ENCODE results near the gene PHYKPL.
"Not testable (repeated sequence)": the region's sequence is repeated elsewhere in the genome, so short reads cannot be mapped to it uniquely, and the experiment has no call there.

Gene PHYKPL

DNA sequence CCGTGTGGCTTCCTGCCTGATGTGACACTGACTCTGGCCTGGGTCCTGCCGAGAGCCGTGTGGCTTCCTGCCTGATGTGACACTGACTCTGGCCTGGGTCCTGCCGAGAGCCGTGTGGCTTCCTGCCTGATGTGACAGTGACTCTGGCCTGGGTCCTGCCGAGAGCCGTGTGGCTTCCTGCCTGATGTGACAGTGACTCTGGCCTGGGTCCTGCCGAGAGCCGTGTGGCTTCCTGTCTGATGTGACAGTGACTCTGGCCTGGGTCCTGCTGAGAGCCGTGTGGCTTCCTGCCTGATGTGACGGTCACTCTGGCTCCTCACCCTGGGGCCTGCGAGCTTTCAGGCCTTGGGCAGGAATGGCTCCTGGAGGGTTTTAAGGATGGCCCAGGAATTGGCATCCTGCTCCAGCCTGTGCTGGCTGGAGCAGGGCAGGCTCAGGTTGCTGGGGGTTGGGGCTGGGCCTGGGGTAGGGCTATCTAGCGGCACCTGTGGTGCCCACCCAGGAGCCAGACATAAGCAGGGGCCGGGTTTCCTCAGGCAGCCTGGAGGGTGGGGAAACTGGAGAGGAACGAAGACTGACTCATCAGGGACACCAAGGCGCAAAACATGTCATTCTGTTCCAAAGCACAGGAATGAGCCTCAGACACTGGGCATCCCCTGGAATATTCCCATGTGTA lies 7.2 kb upstream of the PHYKPL start:
- not testable (repeated sequence) for DNase-seq (ENCODE audit: low spot score)

DNA sequence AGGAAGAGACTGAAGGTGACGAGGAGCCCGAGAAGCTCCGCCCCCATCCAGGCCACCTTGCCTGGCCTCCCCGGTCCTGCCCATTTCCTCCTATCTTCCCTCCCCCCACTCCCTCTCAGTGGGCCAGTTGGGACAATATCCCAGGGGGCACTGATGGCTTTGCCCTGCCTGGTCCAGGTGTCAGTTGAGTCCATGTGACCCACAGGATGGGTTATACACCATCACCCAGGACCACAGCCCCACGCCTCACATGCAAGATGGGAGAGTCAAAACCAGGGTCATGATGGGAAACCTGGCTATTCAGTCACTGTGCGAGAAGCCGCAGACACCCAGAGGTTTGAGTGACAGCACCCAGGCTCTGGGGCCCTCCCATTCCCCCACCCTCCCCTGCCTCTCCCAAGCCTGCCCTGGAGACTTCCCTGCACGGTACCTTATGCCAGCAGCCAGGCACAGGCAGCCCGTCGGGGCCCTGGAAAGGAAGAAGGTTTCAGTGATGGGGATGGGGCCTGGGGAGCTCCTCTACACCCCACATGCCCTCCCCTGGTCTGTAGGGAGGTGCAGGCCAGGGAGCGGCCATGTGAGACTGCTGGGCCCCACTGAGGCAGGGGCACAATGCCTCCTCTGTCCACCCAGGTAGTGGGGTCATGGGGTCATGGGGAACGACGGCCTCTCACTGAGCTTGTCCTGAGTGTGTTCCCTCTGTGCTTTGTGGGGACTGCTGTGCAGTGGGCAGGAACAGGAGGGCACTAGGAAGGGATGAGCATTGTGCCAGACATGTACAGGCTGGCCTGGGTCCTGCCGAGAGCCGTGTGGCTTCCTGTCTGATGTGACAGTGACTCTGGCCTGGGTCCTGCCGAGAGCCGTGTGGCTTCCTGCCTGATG lies 6.3 kb upstream of the PHYKPL start:
- DNase-seq (ENCODE audit: low spot score): no peak

DNA sequence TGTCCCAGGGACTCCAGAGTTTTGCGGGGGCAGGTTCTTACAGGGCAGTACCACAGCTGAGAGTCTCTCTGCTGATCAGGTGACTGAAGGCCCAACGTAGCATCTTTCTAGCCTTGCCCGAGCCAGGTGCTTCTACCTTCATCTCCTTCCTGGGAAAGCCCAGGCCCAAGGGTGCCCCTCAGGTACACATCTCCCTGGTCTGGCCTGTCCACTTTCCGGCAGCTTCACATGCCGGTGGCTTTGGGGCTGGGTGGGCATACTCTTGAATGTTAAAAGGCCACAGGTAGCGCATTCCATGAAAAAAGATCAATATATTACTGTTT lies 5.7 kb upstream of the PHYKPL start:
- DNase-seq (ENCODE audit: low spot score): no peak

DNA sequence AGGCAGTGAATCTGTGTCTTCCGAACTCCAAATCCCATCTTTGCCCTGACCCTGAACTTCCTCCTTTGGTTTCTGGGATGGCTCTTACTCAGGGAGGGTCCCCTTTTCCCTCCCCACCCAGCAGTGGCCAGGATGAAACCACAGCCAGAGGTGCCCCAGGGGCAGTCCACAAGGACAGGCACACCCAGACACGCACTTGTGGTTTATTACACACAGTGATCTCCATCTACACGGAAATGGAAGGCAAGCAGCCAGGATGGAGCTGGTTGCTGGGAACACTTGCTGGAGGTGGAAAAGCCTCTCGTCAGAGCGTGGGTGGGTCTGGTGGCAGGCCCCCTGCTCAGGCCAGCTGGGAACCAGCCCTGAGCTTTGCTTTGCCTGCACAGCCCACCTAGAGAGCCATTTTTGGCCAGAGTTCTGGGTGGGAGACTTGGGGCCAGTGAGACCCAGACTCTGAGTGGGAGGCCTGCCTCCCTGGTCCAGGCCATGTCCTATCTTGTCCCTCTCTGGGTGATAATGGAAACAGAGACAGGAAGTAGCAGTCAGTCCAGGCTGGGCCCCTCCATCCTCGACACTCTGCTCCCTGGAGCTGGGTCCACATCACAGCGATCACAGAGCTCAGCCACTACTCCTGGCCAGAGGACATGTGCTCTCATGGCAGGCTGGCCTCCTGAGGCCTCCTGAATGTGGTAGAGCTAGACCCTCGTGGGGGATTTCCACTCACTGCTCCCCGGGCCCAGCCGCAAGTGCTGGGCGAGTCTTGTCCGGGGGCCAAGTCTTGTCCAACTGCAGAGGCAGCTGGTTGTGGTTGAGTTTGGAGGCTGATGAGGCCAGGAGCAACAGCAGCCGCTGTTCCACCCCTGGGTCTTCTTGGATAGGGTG lies 5.1 kb upstream of the PHYKPL start:
- no peak for DNase-seq (ENCODE audit: low spot score)

DNA sequence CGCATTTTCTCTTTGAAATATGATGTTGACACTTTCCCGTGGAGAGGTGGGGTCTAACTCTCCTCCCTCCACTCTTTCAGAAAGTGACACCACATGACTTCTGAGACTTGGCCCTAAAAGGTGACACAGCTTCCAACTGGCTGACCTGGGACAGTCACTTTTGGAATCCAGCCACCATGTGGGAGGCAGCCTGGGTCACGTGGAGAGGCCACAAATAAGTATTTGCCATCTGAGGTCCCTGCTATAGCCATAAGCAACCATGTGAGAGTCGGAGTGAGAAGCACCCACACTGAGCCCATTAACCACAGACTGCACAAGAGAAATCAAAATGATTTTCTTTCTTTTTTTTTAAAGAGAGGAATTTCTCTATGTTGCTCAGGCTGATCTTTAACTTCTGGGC lies 4.1 kb upstream of the PHYKPL start:
- DNase-seq (ENCODE audit: low spot score): no peak

DNA sequence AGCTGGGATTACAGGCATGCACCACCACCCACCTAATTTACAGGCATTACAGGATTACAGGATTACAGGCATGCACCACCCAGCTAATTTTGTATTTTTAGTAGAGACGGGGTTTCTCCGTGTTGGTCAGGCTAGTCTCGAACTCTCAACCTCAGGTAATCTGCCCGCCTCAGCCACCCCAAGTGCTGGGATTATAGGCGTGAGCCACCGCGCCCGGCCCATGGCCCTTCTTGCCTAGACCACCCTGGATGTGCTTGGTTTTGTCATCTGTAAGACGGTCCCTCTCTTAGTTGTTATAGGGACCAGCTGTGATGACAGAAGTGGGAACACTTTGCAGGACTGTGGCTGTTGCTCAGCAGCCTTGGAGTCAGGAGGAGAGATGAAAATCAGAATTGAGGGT lies 3.5 kb upstream of the PHYKPL start:
- no peak for DNase-seq (ENCODE audit: low spot score)

DNA sequence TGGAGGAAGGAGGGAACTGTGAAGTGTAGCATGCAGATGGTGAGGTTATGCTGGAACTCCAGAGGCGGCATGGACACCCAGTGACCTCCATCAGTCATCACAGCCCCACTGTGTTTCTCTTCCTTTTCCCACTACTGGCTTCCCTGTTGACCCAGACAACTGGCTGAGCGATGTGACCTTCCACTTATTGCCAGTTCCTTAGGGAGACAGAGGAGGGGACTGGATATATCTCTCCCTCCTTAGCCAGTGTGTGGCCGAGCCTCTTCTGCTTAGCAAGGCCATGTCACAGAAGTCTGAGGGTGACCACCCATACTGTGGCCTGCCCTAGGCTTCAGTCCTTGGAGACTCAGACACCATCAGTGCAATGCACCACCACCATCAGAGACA lies 3.0 kb upstream of the PHYKPL start:
- DNase-seq (ENCODE audit: low spot score): no peak

DNA sequence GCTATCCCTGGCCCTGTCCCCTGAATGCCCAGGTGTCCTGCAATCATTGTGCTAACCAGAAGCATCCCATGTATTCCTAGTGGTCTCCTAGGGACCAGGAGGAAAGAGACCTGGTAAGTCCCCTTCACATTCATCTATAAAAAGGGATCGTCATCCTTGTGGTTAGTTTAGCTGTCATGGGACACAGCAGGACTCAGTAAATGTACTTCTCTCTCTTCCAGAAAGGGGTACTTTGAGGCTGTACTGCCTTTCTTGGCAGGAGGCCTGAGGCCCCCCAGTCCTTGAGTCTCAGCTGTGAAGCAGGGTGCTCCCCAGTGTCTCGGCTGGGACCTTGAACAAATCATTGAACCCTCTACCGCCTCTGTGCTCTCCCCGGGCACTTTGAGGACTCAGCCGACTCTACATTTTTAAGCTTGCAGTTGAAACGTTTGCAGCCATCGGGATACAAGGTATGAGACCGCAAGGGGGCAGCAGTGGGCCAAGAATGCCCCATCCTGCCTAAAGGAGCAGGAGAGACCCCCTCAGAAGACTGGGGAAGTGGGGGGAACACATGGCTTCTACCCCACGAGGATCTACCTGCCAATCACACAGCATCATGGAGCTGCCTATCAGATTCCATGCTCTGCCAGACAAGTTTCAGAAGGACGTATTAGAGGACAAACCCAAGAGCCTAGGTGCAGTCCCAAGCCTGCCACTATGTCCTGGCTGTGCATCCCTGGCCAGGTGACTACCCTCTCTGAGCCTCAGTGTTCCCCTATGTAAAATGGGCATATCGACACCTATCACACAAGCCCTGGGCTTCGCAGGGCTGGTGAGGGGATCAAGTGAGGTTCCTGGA lies 2.4 kb upstream of the PHYKPL start:
- peak; percentile 76 for DNase-seq (ENCODE audit: low spot score)

DNA sequence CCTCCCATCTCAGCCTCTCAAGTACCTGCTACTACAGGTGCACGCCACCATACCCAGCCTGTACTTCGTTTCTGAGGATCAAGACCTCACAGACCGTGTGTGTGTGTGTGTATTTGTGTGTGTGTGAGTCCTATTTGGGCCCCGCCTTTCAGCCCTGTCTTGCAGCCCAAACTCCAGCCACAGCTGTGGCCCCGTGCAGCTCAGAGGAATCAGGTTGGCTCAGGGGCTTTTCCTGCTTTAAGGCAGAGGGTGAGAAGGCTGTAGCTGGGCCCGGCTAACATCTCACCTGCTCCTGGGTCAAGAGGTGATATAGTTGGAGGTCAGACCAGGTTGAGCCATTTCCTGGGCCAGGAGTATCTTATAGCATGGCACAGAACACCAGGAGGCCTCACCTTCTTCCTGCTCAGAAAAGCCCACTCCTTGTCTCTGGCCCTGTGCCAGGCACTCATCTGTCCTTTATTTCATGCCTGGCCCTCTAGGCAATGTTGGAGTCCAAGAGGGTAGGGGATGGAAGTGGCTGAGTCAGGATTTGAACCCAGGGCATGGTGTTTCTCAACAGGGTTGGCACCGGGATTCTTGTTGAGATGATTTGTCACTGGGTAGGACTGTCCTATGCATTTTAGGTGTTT lies 1.6 kb upstream of the PHYKPL start:
- no peak for DNase-seq (ENCODE audit: low spot score)

DNA sequence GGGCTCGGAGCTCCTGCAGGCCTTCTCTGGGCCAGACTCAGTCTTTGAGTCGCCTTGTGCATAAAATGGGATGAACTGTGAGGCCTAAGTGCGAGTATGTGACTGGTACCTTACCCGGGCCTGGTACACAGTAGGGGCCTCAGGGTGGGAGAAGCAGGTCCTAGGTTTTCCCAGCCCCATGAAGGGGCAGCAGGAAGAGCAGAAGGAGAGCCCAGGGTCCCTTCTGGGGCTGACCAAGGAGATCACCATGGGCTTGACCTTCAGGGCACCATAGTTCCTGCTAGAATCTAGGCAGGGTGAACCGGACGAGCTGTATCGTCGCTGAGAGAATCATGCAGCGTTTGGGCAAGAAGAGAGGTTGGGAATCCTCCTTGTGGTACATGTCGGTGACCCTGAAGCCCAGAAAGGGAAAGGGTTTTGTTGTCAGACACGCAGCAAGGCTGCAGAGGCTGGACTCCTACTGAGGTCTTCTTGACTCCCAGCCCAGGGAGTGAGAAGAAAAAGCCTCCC lies 373 bp upstream of the PHYKPL start:
- no peak for DNase-seq (ENCODE audit: low spot score)

DNA sequence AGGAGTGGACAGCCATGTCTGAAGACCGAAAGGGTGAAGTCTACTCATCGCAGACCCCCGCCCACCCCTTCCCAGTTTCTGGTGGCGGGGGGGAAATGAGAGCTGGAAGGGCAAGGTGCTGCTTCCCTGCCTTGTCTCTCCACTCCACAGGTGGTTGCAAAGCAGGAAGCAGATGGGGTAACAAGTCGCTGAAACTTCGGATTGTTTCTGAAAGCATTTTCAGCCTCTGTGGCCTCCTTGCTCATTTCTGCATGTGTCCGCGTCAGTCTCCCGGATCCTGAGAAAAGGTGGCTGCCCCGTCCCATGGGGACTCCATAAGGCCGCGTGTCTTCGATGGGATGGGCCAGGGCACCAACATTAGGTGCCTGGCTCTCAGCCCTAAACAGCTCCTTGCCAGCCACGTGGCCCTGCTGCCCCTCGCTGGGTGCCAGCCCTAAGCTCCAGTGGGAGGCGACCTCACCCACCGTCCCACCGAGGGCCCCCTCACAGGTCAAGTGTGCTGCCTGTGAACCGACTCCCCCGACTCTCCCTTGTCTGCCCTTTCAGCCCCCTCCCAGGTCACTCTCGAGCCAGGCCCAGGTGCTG lies 971 bp downstream of the PHYKPL start:
- no peak for DNase-seq (ENCODE audit: low spot score)

DNA sequence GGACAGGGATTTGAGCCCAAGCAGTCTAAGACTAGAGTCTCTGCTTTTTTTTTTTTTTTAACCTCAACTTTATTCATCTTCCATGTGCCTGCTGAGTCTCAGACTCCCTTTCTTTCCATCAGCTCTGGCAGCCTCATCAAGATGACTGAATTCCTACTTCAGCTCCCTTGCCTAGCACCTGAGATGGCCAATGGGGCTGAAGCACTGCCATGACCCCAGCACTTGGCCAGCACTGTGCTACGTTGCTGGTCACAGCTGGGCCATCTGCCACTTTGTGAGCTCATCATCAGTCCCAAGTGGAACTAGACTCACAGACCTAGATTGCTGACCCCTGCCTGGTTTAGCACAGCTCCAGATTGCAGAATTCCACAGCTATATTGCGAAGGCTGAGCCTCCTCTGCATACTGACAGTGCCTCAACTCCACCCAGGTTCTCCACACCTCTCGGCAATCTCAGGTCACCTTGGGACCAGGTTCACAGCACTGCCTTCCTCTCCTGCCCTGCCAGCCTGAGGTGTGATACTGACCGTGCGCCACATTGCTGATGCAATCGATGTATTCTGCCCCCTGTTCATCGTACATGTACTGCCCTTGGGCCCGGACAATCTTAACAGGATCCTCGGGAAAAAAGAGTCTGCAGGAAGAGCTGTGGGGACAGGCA lies 1.6 kb downstream of the PHYKPL start:
- no peak for DNase-seq (ENCODE audit: low spot score)

DNA sequence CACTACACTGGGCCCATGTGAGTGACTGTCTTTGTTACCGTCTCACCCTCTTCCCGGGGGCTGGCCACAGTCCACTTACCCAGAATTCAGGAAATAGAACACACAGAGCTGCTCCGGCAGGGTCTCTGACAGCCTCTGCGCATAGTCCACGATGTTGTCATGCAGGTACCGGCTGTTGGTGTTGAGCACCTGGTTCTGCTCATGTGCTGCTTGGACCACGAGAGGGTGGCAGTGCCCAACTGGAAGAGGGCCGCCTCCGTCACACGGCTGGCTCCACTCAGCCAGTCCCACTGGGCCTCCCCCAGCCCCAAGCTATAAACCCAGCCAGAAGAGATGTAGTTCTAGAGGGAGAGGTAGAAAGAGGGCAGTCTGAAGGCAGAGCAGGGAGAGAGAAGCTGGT lies 2.7 kb downstream of the PHYKPL start:
- no peak for DNase-seq (ENCODE audit: low spot score)

DNA sequence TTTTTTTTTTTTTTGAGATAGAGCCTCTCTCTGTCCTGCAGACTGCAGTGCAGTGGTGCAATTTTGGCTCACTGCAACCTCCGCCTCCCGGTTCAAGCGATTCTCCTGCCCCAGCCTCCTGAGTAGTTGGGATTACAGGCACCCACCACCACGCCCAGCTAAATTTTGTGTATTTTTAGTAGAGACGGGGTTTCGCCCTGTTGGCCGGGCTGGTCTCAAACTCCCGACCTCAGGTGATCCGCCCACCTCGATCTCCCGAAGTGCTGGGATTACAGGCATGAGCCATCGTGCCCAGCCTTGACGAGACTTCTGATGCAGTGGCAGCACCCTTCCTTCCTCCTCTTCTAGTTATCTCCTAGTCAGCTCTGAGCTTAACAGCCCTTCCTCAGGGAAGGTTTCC lies 3.5 kb downstream of the PHYKPL start:
- not testable (repeated sequence) for DNase-seq (ENCODE audit: low spot score)

DNA sequence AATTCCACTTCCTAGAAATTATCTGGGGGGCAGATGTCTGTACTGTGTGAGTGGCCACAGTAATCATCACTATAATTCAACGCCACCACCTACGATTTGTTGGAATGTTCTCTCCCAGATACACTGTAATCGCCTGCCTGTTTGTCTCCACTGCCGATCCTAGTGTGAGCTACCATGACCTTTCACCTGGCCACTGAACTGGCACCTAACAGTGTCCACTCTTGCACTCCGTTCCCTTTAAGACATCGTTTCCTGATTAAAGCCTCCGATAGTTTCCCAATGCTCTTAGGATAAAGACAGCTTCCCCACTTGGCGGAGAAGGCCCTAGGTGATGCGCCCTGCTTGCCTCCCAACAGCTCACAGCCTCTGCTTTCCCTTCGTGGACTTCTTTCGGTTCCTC lies 4.0 kb downstream of the PHYKPL start:
- no peak for DNase-seq (ENCODE audit: low spot score)

DNA sequence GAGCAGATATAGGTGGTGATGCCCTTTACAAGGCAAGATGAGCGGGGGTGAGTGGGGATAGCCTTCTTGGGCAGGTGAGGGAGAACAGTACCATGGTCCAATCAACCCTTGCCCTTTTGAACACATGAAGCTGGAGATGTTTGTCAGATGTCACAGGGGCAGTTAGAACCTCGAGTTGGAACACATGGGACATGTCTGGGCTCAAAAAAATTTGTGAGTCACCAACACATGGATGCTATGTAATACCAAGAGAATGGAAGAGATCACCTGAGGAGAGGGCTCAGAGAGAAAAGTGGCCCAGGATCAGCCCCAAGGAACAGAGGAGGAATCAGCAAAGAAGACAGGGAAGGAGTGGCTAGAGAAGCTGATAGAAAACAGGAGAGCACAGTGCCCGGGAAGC lies 4.7 kb downstream of the PHYKPL start:
- no peak for DNase-seq (ENCODE audit: low spot score)

DNA sequence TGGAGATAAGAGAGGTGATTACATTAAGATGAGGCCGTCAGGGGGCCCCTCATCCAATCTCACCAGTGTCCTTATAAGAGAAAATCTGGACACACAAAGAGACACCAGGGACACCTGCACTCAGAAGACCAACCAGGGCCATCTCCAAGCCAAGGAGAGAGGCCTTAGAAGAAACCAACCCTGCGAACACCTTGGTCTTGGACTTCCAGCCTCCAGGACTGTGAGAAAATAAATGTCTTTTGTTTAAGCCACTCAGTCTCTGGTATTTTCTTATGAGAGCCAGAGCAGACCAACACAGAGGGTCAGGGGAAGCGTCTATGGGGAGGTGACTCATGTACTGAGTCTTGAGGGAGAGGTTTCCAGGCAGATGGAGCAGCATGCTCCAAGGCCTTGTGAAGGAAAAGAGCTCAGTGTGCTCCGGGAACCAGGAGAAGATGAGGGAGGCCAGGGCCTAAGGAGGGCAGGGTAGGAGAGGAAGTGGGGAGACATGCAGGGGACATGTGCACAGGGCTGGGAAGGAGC lies 5.4 kb downstream of the PHYKPL start:
- no peak for DNase-seq (ENCODE audit: low spot score)

DNA sequence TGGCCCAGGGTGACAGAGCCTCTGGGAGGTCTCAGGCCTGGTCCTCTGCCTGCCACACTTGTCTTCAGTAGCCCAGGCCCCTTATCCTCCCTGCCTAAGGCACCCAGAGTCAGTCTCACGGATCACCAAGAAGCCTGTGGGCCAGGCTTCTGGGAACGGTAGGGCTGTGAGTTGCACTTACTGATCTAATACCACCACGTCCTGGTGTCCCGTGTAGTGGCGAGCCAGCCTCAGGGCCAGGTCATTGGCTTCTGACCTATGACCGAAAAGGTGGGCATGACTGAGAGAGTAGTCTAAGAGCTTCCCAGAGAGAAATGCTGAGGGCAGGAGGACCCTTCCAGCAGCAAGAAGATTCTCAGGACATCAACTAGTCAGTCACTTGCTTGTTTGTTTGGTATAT lies 7.4 kb downstream of the PHYKPL start:
- no peak for DNase-seq (ENCODE audit: low spot score)

DNA sequence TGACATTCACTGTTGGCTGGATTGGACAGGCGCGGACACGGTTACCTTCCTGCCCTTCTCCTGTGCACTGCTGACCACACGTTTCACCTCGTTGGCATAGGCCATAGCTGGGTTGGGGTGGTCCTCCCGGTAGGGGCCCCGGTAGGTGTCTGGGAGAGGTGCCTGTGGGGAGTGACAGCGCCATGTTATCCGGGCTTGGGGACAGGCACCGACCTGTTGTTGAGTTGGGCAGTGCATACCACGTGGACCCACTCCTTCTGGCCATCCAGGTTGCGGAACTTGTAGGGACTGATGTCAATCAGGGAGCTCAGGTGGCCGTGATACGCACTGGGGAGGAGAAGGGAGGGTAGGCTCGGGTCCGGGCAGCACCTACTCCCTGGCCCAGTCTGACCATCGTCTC lies 8.2 kb downstream of the PHYKPL start:
- no peak for DNase-seq (ENCODE audit: low spot score)
